ENCODE data around the gene A1BG. TPM values are rescaled to one million over a fixed set of nuclear protein-coding genes. Genes with fewer than 3 reads are reported as not detected.

The A1BG gene
- polyA plus RNA-seq, 3 donors, result 30.2 to 54.5 (median 35.3) TPM

GRCh38 chr19:58401840-58402421 is 48.6 kb upstream of the A1BG start:
- Mint-ChIP-seq H3K4me1 (peaks cover 13% of the 10 kb centered on the region), H3K36me3 (no peaks in the 10 kb centered on the region), H3K27me3 (ENCODE audit: low read depth in 3 of 3) (peaks cover 17 to 24% (median 19%) of the 10 kb centered on the region in 3 donors), H3K27ac (peak overlapping the region in 3 of 7 donors; percentile 68 to 90 (median 75)), H3K9me3 (peaks cover 0 to 7% (median 2%) of the 10 kb centered on the region in 7 donors), H3K4me3 (peak overlapping the region; percentile 81 to 88)
- no peak for DNase-seq
- peak overlapping the region; percentile 82 for H2AFZ ChIP-seq (ENCODE audit: insufficient read depth, low read depth, low read length, poor library complexity, severe bottlenecking)
- peak overlapping the region; percentile 40 for H3K9ac ChIP-seq (ENCODE audit: insufficient read depth, low read length, poor library complexity, severe bottlenecking)
- no peak for TF ChIP-seq CTCF (IDR thresholded peaks at IDR 0.05)
- H3K27me3 ChIP-seq (ENCODE audit: control insufficient read depth in 2 of 2, insufficient read depth in 2 of 2, low read length in 2 of 2), result peaks cover 0 to 17% of the 10 kb centered on the region in 2 donors
- 47% methylated on average over 8 of the region's 23 CpGs for WGBS (ENCODE audit: insufficient coverage)
- H3K79me2 ChIP-seq (ENCODE audit: insufficient read depth, low read length), result no peaks in the 10 kb centered on the region
- peak overlapping the region in 1 of 2 donors; percentile 55 for H3K27ac ChIP-seq (ENCODE audit: low read depth in 1 of 2, low read length in 2 of 2)
- peaks cover 14% of the 10 kb centered on the region in 2 donors for H3K4me1 ChIP-seq (ENCODE audit: control insufficient read depth in 1 of 2, insufficient read depth in 2 of 2, low read length in 2 of 2)
- H3K36me3 ChIP-seq (replicated peaks in 1 of 2; ENCODE audit: control insufficient read depth in 1 of 2, insufficient read depth in 2 of 2, low read length in 2 of 2), result no peaks in the 10 kb centered on the region
- H3K4me2 ChIP-seq (replicated peaks; ENCODE audit: extremely low read depth, low read length, poor library complexity, severe bottlenecking), result peak overlapping the region; percentile 69
- peak overlapping the region; percentile 35 to 72 (median 53) for H3K4me3 ChIP-seq (replicated peaks in 1 of 3; ENCODE audit: low read depth in 2 of 3, low read length in 3 of 3)
- H4K20me1 ChIP-seq (ENCODE audit: insufficient read depth, low read length), result no peaks in the 10 kb centered on the region
- H3K9me3 ChIP-seq (replicated peaks in 1 of 2; ENCODE audit: control insufficient read depth in 1 of 2, insufficient read depth in 1 of 2, low read length in 2 of 2), result no peaks in the 10 kb centered on the region
- intact Hi-C loops (cut with micrococcal nuclease), result loop anchor here in 1 of 2 donors (2.0 kb wide), 1 partner anchor 39 kb away; the partner anchor contains the start of gene ZNF132

GRCh38 chr19:58400916-58401839 is 47.9 kb upstream of the A1BG start:
- no peaks in the 10 kb centered on the region for H3K79me2 ChIP-seq (ENCODE audit: insufficient read depth, low read length)
- H3K36me3 ChIP-seq (replicated peaks in 1 of 2; ENCODE audit: control insufficient read depth in 1 of 2, insufficient read depth in 2 of 2, low read length in 2 of 2), result no peaks in the 10 kb centered on the region
- no peaks in the 10 kb centered on the region for H4K20me1 ChIP-seq (ENCODE audit: insufficient read depth, low read length)
- H3K4me3 Mint-ChIP-seq, result peak overlapping the region; percentile 81 to 88
- 4% methylated on average over 61 of the region's 80 CpGs for WGBS (ENCODE audit: insufficient coverage)
- peaks cover 10% of the 10 kb centered on the region for H3K4me1 Mint-ChIP-seq
- intact Hi-C loops (cut with micrococcal nuclease), result loop anchor here in 1 of 2 donors (2.0 kb wide), 1 partner anchor 40 kb away; the partner anchor contains the start of gene ZNF132
- H3K4me3 ChIP-seq (replicated peaks in 1 of 3; ENCODE audit: low read depth in 2 of 3, low read length in 3 of 3), result peak overlapping the region; percentile 35 to 72 (median 53)
- H3K27me3 Mint-ChIP-seq (ENCODE audit: low read depth in 3 of 3), result peaks cover 18 to 25% (median 24%) of the 10 kb centered on the region in 3 donors
- H3K9me3 ChIP-seq (replicated peaks in 1 of 2; ENCODE audit: control insufficient read depth in 1 of 2, insufficient read depth in 1 of 2, low read length in 2 of 2), result no peaks in the 10 kb centered on the region
- peak overlapping the region; percentile 69 for H3K4me2 ChIP-seq (replicated peaks; ENCODE audit: extremely low read depth, low read length, poor library complexity, severe bottlenecking)
- peaks cover 0 to 18% of the 10 kb centered on the region in 2 donors for H3K27me3 ChIP-seq (ENCODE audit: control insufficient read depth in 2 of 2, insufficient read depth in 2 of 2, low read length in 2 of 2)
- peak; percentile 99 to 100 (median 100) for DNase-seq
- TF ChIP-seq CTCF (IDR thresholded peaks at IDR 0.05), result no peak
- peak overlapping the region; percentile 3 to 55 for H3K27ac ChIP-seq (ENCODE audit: low read depth in 1 of 2, low read length in 2 of 2)
- H3K4me1 ChIP-seq (ENCODE audit: control insufficient read depth in 1 of 2, insufficient read depth in 2 of 2, low read length in 2 of 2), result peaks cover 14% of the 10 kb centered on the region in 2 donors
- peak overlapping the region; percentile 40 for H3K9ac ChIP-seq (ENCODE audit: insufficient read depth, low read length, poor library complexity, severe bottlenecking)
- peak overlapping the region; percentile 68 to 91 (median 78) for H3K27ac Mint-ChIP-seq
- H2AFZ ChIP-seq (ENCODE audit: insufficient read depth, low read depth, low read length, poor library complexity, severe bottlenecking), result peak overlapping the region; percentile 82
- H3K9me3 Mint-ChIP-seq, result peaks cover 0 to 7% (median 2%) of the 10 kb centered on the region in 7 donors
- no peaks in the 10 kb centered on the region for H3K36me3 Mint-ChIP-seq
